Brain pericyte (primary cell): ENCODE data around the gene PEX14.

Experiments
- DNase-seq: peaks from one replicate; pipeline ENCODE4 v3.0.0-alpha.2; 2012; ENCODE audit warnings: low read depth, low spot score

The PEX14 gene

GRCh38 chr1:10592373-10592772 is 117.6 kb downstream of the PEX14 start:
- no peak for DNase-seq

- DNase-seq: no peak
Measured at GRCh38 chr1:10593750-10594149, 119.0 kb downstream of the PEX14 start.

DNA sequence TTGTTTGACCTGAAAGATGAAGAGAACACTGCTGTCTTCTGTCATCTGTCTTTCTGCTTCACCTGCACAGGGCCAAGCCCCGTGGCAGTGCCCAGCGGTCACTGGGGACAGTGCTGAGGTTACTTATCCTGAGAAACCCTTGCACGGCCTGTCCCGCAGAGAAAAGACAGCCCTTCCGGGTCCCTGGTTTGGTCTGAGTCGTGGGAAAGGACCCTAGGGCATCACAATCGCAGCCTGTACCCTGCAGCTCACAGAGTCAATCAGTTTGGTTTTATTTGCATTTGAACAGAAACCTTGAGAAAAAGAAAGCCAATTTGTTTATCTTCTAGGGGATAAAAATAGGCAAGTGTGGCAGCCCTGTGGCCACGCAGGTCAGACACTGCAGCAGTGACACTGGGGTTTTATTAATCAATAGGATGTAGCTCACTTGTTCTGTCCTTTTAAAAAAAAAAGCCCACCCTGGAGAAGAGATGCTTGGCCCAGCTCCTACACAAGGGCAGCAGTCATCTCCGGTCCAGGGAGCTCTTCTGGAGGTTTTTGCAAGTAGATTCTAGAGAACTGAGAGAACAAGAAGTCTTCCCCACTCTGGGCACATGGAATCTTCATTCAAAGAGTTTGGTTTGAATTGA is 120.0 kb downstream of the PEX14 start:
- DNase-seq: no peak

DNA sequence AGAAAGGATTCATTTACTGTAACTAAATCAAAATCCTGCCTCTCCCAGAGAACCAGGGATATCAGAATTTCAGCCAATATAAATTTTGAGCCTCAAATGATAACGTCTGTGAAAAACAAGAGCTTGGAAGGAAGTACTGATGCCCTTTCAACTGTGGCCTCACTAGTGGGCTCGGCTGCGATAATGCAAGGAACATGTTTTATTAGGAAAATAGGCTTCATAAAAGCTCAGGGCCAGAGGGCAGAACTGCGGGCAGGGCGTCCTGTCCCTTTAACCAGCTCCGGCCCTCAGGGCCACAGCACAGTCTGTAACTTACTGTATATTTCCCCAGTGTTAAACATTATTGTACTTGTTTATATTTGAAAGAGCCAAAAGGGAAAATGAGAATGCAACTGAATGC is 122.0 kb downstream of the PEX14 start:
- no peak for DNase-seq

- no peak for DNase-seq
Measured at GRCh38 chr1:10597492-10598388, 123.0 kb downstream of the PEX14 start.

DNA sequence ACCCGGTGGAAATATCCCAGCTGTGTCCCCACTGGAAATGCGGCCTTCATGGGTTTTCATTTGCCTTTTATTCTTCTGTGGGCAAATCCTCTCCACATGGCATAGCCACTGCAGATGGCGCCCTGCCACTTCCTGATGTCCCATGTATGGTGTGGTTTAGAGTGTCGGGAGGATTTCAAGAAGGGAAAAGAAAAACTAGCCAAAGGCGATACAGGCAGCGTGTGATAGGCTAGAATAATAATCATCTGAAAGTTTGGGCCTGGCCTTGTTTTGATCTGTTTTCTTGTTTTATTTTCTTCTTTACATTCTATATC is 123.6 kb downstream of the PEX14 start:
- no peak for DNase-seq

- DNase-seq: no peak
Measured at GRCh38 chr1:10599194-10599861, 124.6 kb downstream of the PEX14 start.

DNA sequence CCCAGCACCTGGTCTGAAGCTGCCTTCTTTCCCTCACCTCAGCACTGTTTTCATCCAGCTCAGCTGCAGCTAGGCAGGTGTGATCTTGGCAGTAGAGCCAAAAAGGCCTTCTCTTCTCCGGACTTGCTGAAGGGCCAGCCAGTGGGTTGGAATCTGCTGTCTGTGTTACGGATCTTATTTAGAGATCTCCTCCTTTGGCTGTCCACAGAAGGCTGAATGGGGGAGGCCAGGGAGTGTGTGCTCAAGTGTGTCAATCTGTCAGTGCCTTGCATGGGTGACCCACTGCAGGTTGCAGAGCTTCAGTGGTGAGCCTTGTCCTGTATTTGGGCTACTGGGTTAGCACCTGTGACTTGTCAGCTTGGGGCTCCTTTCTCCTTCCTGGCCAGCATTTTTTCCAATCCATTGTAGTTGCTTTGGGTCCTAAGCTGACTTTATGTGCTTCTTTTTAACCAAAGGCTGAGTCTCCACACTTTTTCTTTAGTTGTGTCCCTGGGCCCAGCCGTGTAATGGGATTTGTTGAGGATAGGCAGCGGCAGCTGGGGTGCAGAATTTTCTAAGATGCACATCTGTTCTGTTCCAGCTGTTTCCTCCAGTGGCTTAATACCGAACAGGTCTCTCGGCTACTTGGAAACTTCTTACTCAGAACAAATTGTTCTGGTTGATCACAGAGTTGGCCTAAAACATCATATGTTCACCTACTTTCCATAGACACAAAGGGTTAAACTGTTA is 126.8 kb downstream of the PEX14 start:
- DNase-seq: no peak

GRCh38 chr1:10602936-10603335 is 128.2 kb downstream of the PEX14 start:
- DNase-seq: no peak

GRCh38 chr1:10604966-10605365 is 130.2 kb downstream of the PEX14 start:
- no peak for DNase-seq

GRCh38 chr1:10606064-10606463 is 131.3 kb downstream of the PEX14 start:
- DNase-seq: no peak

DNA sequence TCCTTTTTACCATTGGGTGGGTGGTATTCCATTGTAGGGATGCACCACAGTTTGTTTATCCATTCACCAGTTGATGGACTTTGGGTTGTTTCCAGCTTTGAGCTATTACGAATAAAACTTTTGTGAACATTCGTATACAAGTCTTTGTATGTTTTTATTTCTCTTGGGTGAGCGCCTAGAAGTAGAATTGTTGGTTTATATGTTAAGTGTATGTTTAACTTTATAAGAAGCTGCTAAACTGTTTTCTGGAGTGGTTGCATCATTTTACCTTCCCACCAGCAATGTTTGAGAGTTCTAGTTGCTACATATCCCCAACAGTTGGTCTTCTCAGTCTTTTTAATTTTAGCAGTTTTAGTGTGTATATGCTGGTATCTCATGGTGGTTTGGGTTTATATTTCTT is 132.5 kb downstream of the PEX14 start:
- DNase-seq: no peak

DNA sequence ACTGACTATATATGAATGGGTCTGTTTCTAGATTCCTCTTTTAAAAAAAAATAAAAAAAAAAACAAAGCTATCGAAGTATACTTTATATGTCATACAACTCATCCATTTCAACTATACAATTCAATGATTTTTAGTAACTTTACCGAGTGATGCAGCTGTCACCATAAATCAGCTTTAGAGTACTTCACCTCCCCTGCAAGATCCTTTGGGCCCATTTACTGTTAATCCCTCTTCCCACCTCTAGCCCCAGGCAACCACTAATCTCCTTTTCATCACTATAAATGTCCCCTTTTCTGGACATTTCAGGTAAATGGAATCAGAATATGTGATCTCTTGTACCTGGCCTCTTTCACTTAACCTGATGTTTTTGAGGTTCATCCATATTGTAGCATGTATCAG is 133.9 kb downstream of the PEX14 start:
- no peak for DNase-seq

DNA sequence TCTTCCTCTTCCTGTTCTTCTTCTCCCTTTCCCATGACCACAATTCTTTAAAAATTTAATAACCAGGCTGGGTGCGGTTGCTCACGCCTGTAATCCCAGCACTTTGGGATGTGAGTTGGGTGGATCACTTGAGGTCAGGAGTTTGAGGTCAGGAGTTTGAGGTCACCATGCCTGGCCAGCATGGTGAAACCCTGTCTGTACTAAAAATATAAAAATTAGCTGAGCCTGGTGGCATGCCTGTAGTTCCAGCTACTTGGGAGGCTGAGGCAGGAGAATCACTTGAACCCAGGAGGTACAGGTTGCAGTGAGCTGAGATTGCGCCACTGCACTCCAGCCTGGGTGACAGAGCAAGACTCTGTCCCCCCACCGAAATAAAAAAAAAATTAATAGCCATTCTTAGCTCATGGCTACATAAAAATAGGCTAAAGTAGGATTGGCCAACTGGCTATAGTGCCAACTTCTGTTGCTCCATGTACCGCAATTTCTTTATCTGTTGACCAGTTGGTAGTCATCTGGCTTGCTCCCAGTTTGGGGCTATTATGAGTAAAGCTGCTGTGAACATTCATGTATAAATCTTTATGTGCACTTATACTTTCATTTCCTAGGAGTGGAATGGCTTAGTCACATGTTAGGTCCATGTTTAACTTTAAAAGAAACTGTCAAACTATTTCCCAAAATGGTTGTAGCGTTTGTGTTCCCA is 136.3 kb downstream of the PEX14 start:
- no peak for DNase-seq

DNA sequence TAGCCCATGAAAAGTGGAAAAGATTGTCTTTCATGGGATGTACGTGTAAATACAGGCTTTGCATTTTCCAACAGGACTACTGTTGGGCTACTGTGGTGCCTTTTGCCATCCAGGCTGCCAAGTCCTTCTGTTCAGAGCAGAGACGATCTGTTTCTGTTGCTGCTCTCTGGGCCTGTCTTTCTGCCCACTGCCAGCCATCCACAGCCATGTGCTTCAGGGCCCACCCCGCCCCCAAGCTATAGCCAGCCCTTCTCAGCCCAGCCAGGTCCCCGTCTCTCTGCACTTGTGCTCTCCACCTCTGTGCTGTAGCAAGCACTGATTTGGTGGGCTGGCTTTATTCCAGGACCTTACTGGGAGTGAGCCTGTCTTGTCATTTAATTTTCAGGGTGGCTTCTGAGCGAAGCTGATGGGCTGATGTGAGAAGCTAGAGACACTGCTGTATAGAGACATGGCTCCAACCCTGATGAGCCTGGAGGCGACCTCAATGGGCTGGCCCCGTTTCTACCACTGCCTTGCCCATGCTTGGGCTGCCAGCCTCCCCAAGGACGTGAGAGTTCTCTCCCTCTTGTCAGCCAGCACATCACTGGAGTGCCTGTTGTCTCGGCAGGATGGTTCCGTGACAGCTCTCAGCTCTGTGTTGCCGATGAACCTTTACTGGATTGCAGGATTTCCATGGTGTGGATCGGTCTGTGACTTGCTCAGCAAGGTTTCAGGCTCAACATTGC is 137.8 kb downstream of the PEX14 start:
- no peak for DNase-seq

GRCh38 chr1:10613340-10613739 is 138.6 kb downstream of the PEX14 start:
- no peak for DNase-seq

DNA sequence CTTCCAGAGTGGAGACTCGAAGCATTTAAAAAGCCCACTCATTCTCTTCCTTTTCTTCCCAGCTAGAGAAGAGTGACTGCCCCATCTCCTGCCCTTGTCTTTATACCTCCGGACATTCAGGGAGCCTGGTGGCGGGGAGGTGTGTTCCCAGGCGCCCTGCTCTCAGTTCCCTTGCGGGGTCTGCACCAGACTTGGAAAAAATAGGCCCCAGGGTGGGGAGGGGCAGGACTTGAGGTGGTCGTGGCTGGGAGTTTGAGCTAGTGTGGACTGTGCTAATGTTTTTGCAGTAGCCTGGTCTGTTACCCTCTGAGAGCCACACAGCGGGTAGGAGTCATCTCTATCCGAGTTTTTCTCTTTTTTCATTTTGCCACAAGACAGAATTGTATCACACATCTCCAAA is 139.1 kb downstream of the PEX14 start:
- DNase-seq: no peak

- DNase-seq: no peak
Measured at GRCh38 chr1:10614377-10615225, 139.9 kb downstream of the PEX14 start.

GRCh38 chr1:10615332-10615731 is 140.6 kb downstream of the PEX14 start:
- no peak for DNase-seq
